ENCODE measurements around the gene NELL2.

NELL2 gene

DNA sequence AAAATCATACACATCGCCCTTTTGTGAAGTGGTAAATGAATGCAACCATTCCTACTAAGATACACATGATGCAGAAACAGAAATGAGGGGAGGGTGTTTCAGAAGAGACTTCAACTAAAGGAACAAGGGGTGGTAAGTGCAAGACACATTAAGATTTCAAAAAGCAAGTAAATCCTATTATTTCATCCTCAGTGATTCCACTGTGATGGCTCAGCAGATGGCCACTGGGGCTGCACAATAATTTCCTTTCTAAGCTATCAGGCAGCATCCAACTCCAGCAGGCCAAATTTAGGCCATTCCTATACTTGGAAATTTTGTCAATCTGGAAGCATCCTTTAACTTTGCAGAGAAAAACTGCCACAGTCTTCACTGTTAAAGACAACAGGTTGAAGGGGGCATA lies 272.4 kb downstream of the NELL2 start:
- no peak for DNase-seq

DNA sequence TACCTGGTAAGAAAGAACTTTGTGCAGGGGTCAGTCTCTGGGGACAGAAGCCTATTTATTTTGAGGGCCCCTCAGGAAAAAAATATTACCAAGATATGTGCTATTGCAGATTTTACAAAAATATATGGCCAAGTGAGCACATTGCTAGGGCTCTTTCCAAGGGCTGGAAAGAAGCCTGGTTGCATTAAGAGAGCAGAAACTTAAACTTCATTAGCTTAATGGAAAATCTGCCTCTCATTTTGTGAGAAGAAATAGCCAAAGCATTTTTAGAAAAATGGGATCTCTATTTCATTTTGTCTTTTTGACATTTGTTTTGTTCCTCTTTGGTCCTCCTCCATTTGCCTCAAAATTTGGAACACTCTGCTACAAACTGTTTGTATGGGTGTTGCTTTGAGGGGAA lies 283.5 kb downstream of the NELL2 start:
- DNase-seq = no peak

DNA sequence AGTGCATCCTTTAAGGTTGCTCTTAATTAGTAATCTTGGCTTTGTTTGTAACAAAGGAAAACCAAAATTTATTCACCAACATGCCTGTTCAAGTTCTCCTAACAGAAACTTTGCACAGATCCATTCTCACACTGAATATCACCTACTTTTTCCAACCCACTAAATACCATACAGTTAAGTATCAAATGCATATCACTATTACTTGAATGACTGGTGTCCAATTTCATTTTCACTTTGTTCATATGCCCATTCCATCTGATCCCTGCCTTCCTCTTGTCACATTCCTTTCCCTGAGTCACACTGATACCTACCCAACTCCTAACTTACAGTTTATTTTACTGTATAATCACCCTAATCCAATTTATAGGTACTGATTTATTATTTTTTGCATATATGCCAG lies 286.4 kb downstream of the NELL2 start:
- DNase-seq = no peak

DNA sequence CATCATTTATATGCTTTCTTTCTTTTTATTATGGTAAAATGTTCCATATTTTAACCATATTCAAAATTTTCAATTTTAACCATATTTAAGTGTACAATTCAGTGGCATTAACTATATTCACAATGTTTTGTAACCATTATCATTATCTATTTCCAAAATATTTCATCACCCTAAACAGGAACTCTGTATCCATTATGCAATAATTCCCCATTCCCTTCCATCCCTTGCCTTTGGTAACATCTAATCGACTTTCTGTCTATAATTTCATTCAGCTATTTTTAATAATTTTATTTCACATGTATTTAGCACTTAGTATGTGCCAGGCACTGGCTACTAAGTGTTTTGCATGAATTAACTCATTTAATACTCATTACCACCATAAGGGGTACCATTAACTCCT lies 287.5 kb downstream of the NELL2 start:
- no peak for DNase-seq

DNA sequence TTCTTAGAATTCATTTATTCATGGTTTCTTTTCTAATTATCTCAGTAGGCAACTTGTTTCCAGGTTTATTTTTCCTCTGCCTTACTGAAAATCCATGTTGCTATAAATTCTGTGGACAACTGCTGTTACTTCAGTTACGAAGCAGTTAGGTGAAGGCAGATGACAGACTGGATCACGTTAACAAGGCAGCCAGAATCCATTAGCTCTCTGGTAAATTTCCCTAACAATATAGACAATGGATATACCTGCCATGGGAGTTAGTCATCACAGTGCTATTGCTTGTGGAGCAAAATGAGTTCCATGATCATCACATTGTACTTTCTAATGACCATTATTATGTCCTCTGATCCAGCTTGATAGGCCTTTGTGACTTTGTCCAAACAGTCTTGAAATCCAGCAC lies 291.5 kb downstream of the NELL2 start:
- DNase-seq = no peak

DNA sequence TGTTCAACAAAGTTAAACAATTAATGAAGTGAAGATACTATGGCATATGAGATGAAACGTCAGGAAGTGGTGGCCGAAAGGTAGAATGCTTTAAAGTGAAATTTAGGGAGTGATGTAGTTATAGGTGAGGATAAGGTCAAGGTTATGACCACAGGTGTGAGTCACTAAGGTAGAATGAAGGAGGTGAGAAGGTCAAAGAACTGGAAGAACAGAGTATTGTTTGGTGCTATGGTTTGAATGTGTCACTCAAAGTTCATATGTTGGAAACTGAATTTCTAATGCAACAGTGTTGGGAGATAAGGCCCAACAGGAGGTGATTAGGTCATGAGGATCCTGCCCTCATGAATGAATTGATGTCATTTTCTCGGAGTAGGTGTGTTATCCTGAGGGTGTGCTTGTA lies 293.6 kb downstream of the NELL2 start:
- DNase-seq = no peak

DNA sequence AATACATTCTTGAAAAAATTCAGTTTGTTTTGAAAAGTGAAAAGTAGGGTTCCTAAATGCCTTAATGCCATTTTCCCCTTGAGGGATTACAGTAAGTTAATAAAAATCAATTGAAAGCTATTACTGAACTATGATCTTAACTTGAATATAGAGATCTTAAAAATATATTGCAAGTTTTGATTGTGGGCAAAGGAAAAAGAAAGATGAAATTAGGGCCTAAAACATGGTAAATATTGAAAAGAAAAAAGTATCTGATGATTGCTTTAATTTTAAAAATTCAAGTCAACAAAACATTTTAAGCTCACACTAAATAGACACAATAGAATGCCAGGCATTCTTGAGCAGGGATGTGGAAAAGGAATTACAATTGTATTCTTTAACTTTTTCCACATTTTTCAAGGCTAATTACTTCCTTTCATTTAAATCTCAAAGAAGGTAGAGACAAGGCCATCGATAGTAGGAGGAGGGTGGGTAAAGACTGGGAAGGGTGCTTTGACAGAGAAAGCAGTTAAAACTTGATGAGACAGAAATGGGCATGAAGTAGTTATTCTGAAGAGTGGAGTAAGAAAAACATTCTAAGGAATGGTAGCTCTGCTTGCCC lies 294.4 kb downstream of the NELL2 start:
- DNase-seq = no peak

DNA sequence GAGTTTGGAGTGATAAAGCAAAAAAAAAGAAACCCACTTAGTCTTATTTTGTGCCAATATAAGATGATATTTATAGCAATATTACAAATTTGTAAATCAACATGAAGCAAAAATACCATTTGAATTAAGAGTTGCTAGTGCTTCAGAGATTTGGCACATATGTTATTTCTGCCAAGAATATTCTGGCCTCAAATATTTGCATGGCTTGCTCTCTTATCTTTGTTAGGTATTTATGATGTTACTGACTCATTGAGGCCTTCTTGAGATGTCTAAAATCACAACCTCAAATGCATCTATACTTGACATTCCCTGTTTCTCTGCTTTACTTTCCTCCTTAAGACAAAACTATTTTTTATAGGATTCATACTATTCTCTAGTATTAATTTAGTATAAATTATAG lies 301.5 kb downstream of the NELL2 start:
- no peak for DNase-seq

DNA sequence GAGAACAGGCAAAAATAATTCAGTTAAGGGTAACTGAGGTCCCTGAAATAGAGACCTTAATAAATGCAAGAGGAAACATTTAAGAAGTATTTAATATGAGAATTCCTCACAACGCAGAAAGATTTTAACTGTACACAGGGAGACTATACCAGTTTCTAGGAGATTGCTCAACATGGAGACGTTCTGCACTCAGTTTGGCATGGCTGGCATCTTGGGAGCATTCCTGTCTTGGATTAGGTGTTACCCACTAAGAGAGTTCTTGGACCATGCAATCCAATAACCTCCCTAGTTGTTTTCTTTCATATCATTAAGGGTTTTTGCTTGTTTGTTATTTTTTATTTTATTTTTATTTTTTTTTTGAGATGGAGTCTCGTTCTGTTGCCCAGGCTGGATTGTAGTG lies 302.4 kb downstream of the NELL2 start:
- DNase-seq = no peak

DNA sequence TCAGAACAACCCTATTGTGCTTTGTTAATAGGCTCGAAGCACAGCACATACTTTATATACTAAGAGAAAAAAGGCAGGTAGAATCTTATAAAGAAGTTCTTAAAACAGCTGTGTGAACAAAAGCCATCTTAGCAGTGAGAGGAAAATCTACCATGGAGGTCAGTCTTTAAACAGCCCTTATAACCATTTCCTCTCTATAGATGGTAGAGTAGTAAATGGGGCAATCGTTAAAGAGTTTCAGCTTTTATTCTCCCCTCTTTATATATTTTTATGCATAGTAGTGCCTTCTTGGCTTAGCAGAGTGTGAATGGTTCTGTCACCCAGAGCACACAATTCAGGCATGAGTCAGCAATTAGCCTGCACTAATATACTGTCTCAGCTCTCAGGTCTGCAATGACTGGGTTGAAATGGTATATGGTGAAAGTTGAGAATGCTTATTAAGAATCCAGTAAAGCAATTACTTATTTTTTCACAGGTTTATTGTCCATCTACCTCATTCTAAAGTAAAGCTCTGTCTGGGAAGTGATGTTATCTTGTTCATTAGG lies 305.0 kb downstream of the NELL2 start:
- no peak for DNase-seq

DNA sequence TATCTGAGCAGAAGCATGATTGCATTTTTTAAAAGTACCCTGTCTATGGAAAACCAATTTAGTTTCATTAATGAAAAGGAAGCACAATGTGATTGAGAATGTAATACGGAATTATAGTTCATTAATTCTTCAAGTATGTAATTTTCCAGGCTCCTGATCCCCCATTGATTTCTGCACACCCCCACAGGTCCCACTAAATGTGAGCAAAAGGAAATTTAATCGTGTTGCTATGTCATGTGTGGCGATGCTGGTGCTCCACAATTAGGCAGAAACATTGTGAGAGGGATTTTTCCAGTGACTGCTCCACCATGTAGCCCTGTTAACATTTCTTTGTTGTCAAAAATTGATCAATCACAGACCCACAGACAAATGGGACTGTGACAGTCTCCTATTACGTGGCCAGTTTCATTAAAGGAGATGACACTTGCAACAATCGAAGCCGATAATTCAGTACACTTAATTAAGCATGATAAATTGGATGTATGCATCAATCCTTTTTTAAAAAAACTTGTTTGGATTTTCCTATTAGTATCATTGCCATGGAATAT lies 306.0 kb downstream of the NELL2 start:
- no peak for DNase-seq

DNA sequence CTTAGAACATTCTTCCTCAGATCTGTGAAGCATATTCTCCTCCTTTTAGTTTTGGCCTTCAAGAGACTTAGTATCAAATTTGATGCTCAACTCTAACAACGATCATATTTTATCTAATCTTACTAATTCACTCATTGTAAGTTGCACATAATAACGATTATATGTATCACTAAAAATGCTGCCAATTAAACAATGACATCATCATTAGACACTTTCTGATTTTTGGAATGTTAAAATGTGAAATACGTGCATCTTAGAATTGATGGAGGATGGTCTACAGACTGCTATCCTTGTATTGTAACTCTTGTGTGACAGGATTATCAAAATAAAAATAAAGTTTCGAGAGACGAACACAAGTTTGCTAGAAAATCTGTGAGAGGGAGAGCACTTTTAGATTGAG lies 311.0 kb downstream of the NELL2 start:
- DNase-seq = no peak

DNA sequence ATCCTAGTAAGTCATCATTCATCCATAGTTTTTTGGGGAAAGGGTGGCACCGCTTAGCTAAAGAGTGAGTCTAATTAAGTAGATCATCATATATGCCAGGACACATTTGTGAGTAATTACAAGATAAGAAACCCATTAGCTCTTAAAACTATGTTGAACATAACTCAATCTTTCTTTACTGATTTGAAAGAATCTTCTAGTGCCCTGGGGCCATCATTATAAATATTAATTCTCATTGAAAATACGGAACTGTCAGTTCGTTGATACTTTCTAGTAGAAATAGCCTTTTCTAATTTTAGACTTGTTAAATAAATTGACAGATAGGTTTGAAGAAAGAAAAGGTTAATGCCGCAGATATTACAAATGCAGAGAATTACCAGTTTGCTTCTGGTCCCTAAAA lies 312.6 kb downstream of the NELL2 start:
- no peak for DNase-seq

DNA sequence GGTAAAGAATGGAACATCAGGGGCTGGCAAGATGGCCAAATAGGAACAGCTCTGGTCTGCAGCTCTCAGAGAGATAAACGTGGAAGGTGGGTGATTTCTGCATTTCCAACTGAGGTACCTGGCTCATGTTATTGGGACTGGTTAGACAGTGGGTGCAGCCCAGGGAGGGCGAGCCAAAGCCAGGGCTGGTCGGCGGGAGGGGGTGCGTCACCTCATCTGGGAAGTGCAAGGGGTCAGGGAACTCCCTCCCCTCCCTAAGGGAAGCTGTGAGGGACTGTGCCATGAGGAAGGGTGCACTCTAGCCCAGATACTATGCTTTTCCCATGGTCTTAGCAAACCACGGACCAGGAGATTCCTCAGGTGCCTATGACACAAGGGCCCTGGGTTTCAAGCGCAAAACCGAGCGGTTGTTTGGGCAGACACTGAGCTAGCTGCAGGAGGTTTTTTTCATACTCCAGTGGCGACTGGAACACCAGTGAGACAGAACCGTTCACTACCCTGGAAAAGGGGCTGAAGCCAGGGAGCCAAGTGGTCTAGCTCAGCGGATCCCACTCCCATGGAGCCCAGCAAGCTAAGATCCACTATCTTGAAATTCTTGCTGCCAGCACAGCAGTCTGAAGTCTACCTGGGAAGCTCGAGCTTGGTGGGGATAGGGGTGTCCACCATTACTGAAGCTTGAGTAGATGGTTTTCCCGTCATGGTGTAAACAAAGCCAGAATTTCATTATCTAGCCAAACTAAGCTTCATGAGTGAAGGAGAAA lies 317.6 kb downstream of the NELL2 start:
- no peak for DNase-seq

DNA sequence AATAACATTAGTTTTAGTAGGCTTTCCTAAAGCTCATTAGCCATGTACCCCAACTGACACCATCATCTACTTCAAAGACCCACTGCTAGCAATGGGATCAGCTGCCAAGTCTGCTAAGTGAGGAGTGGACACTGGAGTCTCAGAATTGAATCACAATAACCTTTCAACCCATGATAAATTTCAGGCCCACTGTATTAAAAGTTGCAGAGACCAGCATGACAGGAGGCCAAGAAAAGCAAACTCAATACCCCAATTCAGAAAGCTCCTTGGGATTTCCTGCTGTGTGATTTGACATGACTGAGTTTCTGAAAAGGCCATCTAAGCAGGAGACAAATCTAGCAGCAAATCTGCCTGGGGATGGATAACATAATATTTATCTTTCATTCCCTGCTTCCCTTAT lies 320.7 kb downstream of the NELL2 start:
- no peak for DNase-seq

DNA sequence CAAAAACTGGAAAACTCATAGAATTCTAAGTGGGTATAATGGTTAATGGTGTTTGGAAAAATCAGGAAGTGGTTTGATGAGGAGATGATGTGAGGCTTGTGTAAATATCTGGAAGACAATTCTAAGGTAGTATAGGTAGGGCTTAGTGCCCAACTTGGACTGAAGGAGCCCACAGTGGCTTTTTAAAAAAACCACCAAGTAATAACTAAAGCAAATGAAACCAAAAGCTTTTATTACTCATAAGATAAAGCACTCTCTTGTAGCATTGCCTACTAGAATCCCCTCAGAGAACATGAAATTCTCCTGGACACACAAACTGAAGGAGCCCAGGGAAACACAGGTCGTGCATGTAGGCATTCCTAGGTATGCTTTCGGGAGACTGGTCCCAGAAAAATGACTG lies 324.5 kb downstream of the NELL2 start:
- no peak for DNase-seq

DNA sequence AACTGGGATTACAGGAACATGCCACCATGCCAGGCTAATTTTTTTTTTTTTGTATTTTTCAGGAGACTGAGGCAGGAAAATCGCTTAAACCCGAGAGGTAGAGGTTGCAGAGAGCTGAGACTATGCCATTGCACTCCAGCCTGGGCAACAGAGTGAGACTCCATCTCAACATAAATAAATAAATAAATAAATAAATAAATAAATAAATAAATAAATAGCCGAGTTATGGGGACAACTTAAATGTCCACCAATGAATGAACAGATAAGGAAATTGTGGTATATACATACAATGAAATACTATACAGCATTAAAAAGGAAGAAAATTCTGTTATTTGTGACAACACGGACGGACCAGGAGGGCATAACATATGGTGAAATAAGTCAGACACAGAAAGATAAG lies 325.7 kb downstream of the NELL2 start:
- no peak for DNase-seq

DNA sequence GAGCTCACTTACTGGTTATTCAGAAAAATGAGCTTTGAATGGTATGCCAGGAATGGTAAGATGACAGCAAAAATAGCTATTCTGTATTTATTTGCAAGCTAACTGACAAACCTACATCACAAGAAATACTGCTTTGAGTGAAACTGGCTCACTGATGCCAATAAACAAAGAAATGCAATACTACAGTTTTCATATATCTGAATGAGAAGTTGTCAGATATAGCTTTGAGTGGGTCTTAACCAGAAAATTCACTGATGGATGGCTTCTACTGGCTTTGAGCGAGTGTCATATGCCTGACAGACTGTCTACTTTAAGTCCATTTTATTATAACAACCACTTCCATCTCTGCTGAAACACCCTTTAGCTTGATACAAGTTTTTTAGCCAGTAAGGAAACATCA lies 330.1 kb downstream of the NELL2 start:
- no peak for DNase-seq

DNA sequence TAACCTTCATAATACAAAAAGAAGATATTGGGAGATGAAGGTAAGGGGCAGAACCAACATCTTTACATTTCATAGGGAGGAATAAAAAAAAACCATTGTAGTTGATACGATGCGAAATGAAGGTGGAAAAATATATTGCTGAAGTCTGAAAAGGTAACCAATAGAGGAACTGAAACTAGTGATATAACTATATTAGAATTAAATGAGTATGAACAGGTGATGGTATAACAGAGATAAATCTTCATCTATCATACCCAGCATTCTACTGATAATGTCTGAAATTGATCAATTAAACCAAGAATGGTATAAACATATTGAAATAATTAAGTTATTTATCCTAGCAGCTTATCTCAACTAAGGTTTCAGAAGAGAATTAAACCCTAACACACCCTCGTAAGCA lies 332.1 kb downstream of the NELL2 start:
- DNase-seq = no peak

DNA sequence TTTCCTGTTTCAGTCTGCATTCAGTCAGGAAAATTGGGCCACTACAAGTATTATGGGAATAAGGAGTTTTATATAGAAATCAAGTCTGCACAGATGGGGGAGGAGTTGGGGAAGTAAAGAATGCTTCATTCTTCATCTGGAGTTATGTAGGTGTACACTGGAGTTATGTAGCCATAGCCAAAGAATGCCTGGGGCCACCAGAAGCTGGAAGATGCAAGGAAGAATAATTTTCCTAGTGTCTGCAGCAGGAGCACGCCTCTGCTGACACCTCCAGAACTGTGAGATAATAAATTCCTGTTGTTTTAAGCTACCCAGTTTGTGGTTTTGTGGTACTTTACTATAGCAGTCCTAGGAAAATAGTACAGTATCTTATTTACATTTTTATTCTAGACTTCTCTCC lies 333.4 kb downstream of the NELL2 start:
- no peak for DNase-seq

DNA sequence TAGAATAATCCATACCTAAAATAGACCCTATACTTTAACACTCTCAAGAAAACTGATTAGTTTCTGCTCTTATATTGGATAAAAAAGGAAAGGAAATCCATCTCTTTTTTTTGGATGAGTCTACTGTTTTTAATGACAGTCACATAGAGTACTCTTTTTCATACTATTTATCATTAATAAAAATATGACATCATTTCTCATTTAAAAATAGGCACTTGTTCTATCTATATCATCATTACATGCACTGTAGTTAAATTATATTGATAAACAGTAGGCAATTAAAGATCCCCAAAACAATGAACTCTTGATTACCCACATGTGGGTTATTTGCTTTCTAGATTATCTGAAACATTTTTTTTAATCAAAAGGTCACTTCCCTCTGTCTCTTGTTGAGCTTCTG lies 338.8 kb downstream of the NELL2 start:
- no peak for DNase-seq

DNA sequence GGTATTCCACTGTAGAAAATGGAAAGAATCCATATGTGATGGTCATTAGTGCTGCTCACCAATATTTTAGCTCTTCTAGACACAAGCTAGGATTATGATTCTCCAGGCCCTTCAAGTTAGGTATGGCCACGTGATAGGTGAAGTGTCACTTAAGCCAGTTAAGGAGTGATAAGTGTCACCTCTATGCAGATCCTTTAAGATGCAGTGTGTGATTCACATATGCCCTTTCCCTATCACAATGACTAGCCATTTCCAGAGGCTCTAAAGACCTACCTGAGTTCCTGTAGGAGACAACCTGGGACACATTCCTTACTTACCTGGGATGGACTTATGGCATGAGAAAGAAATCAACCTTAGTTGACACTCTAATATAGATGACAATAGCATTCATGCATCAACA lies 343.2 kb downstream of the NELL2 start:
- no peak for DNase-seq

DNA sequence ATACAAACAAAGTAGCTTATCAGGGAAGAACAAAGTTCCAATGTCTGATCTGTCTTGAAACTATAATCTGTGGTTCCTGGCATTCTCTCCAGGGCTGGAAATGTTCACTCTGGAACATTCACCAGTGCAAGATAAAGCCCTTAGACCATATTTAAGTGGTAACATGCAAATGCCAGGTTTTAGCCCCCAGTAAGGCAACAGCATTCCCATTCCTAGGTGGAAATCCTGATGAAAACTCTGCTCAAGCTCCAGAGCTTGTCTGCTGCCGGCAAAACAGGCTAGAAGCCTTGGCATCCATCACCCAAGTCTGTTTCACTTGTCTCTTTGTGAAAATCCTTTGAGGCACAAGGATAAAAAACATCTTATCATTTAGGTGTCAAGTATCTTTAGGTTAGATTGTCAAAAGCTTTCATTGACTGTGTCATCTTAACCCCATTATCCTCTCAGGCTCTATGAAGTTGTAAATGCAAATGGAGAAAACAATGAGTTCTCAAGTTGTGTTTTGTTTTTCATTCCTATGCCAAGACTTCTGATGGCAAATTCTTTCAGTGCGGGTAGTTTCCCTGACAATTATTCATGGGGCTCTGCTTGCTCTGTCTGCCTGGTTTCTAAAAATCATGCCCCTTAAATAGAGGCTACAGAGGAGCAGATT lies 344.7 kb downstream of the NELL2 start:
- DNase-seq = no peak

DNA sequence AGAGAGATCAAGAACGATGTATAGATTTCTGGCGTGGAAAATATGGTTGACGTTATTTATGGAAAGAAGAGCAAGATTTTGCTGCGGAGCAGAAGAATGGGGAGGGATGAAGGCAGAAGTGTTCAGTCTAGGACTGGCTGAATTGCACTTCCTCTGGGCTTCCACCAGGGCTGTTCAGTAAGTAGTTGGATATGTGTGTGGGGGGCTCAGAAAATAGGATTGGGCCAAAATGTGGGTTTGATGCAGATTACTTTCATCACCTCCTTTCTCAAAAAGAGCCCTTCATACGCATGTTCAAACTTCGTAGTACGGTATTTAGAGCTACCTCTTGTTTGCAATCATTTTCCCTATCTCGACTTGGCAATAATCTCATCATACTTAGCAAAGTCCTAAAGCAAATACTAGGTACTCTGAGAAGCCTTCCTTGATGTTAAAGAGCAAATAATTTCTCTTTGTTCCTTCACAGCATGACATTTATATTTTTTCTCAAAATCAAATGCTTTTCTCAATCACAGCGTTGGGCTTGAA lies 349.4 kb downstream of the NELL2 start:
- DNase-seq = no peak
